Hepatic stellate cell (primary cell): ENCODE results near the gene DNA2.
A peak's percentile ranks its signal among the peaks of the same experiment; 100 is the strongest.
"Not testable (repeated sequence)": the region's sequence is repeated elsewhere in the genome, so short reads cannot be mapped to it uniquely, and the experiment has no call there.

Experiments used
- DNase-seq: peaks from one replicate; pipeline ENCODE4 v3.0.0; 2011; ENCODE audit warnings: low spot score

Gene DNA2

DNA sequence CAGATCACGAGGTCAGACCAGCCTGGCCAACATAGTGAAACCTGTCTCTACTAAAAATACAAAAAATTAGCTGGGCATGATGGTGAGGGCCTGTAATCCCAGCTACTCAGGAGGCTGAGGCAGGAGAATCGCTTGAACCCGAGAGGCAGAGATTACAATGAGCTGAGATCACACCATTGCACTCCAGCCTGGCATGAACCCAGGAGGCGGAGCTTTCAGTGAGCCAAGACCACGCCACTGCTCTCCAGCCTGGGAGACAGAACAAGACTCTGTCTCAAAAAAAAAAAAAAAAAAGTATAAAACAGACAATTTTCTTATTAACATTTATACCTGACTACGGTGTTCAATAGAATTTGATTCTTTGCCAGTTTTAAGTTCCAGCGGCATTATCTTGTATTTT, 22.1 kb downstream of the DNA2 start:
- DNase-seq = not testable (repeated sequence)

DNA sequence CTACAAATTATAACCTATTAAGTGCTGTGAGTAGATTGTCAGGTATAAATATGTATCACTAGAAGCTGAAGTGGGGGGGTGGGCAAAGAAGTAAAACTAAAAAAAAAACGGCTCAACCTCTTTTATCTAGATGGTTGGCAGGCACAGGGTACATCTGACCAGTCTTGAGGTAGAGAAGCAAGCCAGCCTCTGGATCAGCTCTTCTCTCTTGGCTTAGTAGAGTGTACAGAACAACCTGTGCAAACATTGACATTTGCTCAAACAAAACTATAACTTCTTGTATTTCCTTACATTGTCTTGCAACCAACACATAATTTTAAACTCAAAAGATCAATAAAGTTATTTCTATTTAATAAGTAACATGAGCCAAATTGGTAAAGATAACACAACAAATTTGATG, 25.6 kb downstream of the DNA2 start:
- DNase-seq = no peak

DNA sequence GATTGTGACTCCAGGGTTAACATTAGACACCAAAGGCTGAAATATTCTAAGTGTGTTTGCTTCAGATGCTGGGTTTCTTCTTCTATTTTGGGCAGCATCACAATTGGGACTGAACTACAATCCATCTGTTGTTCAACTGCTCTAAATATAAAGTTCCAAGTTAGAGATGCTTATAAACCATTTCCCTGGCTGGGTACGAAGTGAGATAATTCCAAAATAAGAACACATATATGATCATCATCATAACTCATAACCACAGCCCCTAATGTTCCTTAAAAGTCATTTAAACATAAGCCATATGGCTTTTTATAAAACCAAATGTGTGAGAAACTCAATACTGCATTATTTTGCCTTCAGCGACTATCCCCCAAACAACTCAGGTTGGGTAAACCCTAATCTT, 28.8 kb downstream of the DNA2 start:
- DNase-seq = no peak

DNA sequence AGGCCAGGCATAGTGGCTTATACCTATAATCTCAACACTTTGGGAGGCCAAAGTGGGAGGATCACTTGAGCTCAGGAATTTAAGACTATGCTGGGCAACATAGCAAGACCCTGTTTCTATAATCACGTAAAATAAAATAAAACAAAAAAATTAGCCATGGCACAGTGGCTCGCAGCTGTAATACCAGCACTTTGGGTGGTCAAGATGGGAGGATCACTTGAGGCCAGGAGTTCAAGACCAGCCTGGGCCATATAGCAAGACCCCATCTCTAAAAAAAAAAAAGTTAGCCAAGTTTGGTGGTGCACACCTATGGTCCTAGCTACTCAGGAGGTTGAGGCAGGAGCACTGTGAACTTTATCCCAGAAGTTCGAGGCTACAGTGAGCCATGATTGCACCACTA, 30.9 kb downstream of the DNA2 start:
- no peak for DNase-seq

DNA sequence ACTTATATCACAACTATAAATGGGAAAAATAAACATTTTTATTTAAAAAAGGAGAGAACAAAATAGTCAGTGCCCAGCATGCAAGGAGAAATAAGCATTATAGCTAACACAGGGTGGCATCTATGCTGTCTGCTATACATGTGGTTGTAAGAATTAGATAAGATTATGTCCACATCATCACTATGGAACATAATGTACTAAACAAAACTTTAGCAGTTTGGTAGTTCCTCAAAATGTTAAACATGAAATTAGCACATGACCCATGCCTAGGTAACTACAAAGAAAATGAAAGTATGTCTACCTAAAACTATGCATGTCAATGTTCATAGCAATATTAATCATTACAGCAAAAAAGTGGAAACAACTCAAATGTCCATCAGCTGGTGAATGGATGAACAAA, 36.0 kb downstream of the DNA2 start:
- no peak for DNase-seq

DNA sequence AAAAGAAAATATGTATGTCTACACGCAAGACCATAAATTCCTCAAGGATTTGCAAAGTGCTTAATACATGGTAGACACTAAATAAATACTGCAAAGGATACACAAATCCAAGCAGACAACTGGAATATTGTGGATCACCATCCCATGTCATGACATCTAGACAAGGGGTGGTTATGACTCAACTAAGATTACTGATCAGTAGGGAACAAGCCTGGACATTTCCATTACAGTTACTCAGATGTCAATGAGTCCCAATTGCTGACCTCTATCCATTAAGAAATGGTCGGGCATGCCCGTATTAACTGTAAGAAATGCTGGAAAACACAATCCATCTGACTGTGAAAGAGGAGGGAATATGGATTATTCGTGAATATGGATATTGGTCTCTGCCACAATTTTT, 37.1 kb downstream of the DNA2 start:
- no peak for DNase-seq

DNA sequence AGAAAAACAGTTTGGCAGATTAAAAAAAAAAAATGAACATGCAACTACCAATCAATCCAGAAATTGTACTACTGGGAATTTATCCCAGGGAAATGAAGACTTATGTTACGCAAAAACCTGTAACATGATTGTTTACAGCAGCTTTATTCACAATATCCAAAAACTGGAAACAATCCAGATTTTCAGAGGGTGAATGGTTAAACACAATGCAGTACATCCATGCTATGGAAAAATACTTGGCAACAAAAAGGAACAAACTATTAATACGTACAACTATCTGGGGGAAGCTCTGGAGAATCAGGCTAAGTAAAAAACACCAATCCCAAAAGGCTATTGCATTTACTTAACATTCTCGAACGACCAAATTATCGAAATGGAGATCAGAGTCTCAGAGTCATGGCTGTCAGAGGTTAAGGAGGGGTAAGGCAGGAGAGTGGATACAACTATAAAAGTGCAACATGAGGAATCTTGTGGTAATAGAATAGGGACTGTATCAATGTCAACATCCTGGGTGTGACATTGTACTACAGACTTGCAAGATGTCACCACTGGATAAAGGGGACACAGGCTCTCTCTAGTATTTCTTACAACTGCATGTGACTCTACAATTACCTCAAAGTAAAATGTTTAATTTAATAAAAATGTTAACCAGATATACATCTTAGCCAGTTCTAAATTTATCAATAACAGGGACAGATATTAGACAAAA, 43.2 kb downstream of the DNA2 start:
- DNase-seq = no peak

DNA sequence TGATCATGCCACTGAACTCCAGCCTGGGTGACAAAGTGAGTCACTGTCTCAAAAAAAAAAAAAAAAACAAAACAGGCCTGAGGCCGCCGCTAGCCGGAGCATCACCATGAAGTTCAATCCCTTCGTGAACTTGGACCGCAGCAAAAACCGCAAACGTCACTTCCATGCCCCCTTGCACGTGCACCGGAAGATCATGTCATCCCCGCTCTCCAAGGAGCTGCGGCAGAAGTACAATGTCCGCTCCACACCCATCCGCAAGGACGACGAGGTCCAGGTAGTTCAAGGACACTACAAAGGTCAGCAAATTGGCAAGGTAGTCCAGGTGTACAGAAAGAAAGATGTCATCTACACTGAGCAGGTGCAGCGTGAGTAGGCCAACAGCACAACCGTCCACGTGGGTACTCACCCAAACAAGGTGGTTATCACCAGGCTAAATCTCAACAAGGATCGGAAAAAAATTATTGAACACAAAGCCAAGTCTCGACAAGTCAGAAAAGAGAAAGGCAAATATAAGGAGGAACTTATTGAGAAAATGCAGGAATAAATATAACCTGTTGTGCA, 47.2 kb downstream of the DNA2 start:
- no peak for DNase-seq

DNA sequence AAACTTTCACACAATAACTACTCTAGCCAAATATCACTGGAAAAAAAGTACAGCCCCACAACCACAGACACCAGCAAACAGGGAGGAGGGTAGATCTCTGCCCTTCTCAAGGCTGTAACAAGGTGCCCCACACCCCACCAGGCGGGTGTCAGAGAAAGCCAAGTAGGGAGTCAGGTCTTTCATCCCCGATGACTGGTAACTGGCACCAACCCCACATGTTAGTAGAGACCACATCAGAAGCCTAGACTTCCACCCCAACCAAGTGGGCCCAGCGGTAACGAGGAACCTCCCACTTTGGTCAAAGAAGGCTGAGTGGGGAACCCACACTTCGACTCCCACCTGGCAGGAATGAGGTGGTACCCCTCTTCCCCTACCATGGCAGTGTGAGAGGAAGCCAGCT, 48.3 kb downstream of the DNA2 start:
- no peak for DNase-seq

DNA sequence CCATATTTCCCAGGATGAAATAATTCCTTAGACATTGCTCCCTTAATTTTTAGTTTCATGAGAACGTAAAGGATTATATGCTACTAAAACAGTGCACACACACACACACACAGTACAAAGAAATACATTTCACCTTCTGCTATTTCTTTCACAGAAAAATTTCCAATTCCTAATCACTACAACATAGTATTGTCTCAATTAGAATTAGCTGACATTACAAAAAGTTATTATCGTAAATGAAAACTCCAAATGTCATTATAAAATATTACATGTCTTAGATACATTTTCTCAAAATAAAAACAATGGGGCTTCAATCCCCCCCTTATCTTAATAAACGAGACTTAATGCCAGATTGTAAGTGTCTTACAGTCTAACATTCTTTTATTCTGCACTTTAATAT, 52.4 kb downstream of the DNA2 start:
- no peak for DNase-seq

DNA sequence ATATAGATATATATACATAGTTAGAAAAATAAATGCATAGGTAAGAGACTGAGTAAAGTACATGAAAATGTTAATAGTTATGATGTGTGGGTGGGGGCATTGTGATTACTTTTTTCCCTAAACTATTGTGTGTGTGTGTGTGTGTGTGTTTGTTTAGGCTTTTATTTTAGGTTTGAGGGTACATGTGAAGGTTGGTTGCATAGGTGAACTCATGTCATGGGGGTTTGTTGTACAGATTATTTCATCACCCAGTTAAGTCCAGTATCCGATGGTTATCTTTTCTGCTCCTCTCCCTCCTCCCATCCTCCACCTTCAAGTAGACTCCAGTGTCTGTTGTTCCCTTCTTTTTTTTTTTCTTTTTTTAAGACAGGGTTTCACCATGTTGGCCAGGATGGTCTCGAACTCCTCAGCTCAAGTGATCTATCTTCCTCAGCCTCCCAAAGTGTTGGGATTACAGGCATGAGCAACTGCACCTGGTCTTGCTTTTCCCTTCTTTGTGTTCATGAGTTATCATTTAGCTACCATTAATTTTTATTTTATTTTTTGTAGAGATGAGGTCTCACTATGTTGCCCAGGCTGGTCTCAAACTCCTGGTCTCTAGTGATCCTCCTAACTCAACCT, 62.8 kb downstream of the DNA2 start:
- DNase-seq = no peak

DNA sequence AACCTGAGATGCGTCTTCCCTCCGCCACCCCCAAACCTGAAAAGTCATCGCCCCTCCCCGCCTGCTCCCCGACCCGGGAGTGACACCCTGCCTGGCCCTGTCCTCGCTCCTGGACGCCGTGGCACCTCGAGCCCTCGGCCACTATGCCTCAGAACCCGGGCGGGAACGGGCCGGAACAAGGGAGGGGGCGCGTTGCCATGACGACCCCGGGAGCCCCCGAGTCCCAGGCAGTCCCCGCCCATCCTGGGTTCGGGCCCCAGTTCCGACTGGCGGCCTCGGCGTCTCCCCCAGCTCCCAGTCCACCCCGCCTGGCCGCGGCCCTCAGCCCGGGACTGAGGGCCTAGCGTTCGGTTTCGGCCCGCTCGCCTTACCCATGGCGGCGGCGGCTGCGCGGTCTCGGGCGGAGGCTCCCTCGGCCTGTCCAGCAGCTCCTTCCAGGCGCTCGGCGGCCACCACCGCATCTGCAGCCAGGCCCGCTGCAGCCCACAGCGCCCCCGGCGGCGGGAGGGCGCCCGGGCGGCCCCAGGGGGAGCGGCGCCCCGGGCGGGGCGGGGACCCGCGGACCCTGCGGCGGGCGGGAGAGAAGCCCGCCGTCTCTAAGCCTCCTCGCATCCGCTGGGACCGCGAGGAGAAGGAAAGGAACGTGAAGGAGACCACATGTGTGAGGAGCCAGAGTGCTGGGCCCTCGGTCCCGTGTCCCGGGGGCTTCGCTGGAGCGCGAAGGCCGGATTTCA, 64.8 kb downstream of the DNA2 start, which contains the start of gene RUFY2:
Gene RUFY2, minus strand, starts transcription at position 463 of the 734 bp plus-strand sequence. Its CDS starts 88 bp downstream, at position 375.
- DNase-seq = peak; percentile 82

DNA sequence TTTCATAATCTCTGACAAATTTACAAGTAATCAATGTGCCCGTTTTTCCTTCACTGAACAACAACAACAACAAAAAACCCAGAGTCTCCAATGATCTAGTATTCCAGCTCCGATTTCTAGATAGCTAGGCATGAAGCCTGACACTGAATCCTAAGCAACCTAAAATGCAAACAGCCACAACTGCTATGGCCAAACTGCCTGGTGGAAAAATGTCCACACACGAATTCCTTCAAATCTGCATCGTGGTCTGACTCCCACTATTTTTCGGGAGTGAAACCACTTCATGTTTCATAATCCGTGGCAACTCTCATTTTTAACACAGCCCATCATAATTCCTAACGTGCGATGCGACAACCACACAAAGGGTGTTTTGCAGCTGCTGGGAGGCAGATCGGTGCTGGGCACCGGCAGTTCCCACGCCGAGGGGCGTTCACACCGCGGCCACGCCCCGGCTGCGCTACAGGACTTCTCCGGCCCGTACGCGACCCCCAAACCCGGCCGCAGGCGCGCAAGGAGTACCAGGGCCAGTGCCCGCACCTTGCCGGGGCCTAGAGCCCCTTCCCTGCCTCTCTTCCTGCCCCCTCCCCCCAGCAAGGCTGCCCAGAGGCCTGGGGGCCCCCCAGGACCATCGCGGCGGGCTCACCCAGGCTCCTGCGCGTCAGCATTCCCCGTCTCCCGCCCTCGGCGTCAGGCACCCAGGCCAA, 65.5 kb downstream of the DNA2 start:
- DNase-seq = peak; percentile 81

DNA sequence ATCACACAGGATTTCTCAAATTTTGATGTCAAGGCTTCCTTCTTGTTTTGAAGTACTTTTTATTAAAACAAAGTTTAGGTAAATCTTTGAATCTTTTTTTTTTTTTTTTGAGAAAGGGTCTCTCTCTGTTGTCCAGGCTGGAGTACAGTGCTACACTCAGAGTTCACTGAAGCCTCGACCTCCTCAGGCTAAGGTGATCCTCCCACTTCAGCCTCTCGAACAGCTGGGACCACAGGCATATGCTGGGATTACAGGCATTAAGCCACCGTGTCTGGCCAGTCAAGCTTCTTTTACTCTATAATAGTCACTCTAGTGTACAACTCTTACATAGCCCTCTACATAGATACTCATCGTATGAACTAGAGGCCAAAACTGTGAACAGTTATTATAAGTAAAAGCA, 68.1 kb downstream of the DNA2 start:
- DNase-seq = no peak

DNA sequence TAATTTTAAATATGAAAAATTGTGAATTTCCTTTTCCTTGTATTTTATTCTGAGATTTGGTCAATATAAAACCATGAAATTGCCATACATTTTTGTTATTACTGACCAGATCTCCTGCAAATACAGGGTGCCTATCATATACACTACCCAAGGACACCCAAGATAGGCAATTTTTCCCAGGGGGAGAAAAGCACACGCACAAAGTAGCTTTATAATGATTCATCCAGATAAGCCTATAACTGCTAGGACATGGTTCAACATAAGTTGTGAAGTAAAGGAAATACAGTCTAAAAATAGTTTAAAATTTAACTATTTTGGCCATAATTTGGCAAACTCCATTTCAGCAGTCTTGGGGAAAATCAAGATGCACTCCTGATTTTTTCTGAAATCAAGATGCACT, 69.5 kb downstream of the DNA2 start:
- DNase-seq = peak; percentile 42

DNA sequence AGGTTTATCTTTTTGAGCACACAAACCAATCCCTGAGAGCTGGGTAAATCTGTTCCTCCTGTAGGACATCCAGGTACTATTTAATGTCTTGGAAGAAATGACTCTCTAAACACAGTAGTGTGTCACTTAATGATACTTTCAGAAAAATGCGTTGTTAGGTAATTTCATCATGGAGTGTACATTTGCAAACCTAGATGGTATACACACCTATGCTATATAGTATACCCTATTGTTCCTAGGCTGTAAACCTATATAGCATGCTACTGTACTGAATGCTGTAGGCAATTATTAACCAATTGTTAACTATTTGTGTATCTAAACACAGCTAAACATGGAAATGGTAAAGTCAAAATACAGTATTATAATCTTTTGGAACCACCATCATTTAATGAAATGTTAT, 74.8 kb downstream of the DNA2 start:
- DNase-seq = no peak

DNA sequence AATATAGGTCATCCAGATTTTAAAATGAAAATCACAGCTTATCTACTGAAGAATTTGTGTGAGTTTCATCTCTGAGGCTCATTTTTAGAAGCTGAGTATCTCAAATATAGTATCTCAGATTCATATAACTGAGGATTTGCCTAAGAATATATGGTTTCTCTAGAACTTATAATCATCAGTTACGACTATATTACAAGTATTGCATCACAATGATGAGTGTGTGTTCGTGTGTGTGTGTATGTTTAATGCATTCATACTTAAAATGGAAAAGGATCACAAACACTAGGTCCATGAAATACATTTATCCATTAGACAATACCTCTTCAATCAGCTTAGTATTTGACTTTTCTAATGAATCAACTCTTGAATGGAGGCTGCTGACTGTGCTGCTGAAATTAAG, 86.0 kb downstream of the DNA2 start:
- DNase-seq = no peak

DNA sequence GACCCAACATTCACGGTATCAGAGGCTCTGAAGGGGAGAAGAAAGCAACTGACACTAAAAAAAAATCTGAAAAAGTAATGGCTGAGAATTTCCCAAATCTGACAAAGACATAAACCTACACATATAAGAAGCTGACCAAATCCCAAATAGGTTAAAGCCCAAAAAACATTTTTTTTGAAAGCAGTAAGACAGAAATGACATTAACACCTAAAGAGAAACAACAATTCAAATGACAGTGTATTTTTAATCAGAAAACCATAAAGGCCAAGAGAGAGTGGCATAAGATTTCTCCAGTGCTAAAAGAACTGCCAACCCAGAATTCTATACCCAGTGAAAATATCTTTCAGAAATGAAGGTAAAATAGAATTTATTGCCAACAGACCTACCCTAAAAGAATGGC, 100.2 kb downstream of the DNA2 start:
- no peak for DNase-seq

DNA sequence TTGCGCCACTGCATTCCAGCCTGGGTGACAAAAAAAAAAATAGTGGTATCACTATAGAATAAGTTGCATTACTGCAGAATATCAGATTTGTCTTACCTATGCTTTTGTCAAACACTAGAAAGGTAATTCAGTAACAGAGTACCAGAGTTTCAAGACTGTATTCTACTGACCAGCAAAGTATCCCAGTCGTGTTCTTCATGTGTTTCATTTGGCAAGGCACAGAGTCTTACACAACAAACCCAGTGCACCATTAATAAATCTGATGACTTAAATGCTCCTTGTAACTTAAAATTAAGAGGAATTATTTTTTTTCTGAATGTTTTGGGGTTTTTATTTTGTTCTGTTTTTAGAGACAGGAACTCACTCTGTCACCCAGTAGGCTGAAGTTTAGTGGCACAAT, 104.7 kb downstream of the DNA2 start:
- DNase-seq = no peak

DNA sequence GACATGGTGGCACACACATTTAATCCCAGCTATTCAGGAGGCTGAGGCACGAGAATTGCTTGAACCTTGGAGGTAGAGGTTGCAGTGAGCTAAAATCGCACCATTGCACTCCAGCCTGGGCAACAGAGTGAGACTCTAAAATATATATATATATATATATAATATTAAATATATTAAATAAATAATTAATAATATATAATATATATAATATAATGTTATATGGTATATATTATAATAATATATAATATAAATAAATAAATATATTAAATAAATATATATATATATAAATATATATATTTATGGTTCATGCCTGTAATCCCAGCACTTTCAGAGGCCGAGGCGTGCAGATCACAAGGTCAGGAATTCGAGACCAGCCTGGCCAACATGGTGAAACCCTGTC, 105.2 kb downstream of the DNA2 start:
- no peak for DNase-seq

DNA sequence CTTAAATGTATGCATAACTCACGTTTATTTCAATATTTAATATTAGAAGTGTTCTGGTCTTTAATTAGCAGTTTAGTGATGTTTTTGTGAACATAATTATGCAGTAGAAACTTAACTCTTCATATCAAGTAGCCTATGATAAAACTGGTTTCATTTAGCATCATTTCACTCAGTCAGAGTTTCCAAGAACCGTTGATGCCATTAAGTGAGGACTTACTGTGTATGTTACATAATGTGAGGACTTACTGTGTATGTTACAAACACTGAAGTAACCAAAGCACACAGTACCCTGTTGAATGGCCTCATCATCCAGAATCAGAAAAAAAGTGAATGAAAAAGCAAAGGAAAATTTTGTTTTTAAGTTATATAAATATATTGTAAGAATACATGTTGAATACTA, 106.2 kb downstream of the DNA2 start:
- DNase-seq = no peak

DNA sequence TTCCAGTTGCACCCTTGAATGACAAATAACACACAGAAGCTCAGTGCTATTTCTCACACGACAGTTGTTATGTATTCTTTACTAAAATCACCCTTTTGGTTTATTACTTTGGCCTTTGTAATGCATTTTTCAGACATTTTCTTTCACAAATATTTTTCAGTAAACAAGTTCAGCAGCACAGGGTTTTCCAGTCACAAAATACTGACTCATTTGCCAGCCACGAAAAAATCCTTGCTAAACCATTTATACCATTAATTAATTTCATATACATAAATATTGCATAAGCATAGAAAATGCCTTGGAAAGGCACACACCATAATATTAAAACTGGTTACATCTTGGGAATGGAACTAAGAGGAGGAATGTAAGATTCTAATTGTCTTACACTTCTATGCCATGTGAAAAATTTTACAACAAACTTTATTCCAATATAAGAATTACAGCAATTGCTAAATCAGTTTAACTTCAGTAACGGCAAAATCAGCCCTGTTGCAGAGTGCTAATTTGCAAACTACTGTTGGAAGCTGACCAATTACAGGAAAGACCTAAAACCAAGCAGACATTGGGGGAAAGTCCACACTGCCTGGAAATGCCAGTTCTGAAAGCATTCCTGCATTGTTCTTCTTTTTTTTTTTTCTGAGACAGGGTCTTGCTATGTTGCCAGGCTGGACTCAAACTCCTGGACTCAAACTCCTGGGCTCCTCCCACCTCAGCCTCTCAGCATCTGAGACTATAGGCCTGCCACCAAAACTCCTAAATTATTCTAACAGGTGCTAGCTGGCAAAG, 107.5 kb downstream of the DNA2 start:
- no peak for DNase-seq
